MCF 10A (cell line): ENCODE measurements around the gene PRR33. TPM values are rescaled to one million over a fixed set of nuclear protein-coding genes. Genes with fewer than 3 reads are reported as not detected.
A peak's percentile ranks its signal among the peaks of the same experiment; 100 is the strongest.

Experiments
- BruUV-seq: library from RNA; stranded (reverse); fragments of 400-500 nt; replicated peaks from 2 replicates; lab custom pipeline; 2021; lab: Mats Ljungman, UMichigan
- CTCF ChIA-PET: fragments of 300-600 bp; sonication (Branson Sonifier 250); formaldehyde crosslinking; extraction: SDS; loops from one replicate; lab custom pipeline; 2021; ENCODE audit warnings: antibody characterized with exemption, inconsistent platforms; lab: Yijun Ruan, JAX
- POLR2A ChIA-PET: fragments of 300-600, 350-650 bp; sonication (Branson Sonifier 250); formaldehyde crosslinking; extraction: SDS; loops from one replicate; lab custom pipeline; 2020; ENCODE audit warnings: antibody characterized with exemption, inconsistent platforms; lab: Yijun Ruan, JAX
- DNase-seq: peaks from one replicate; pipeline ENCODE4 v3.0.0-alpha.2; 2018; ENCODE audit not compliant: unreplicated experiment
- H3K27ac Mint-ChIP-seq: one replicate; pipeline ENCODE4 v1.8.0; 2022; ENCODE audit warnings: mild to moderate bottlenecking, low read depth, mixed read lengths; ENCODE audit not compliant: unreplicated experiment
- H3K27me3 Mint-ChIP-seq: one replicate; pipeline ENCODE4 v1.8.0; 2022; ENCODE audit warnings: mixed read lengths; ENCODE audit not compliant: insufficient read depth, unreplicated experiment
- H3K36me3 Mint-ChIP-seq: one replicate; pipeline ENCODE4 v1.8.0; 2022; ENCODE audit warnings: mild to moderate bottlenecking, moderate library complexity, mixed read lengths; ENCODE audit not compliant: insufficient read depth, unreplicated experiment
- H3K4me1 Mint-ChIP-seq: one replicate; pipeline ENCODE4 v1.8.0; 2022; ENCODE audit warnings: mixed read lengths; ENCODE audit not compliant: insufficient read depth, unreplicated experiment
- H3K4me3 Mint-ChIP-seq: one replicate; pipeline ENCODE4 v1.8.0; 2022; ENCODE audit warnings: mild to moderate bottlenecking, moderate library complexity, mixed read lengths; ENCODE audit not compliant: unreplicated experiment
- H3K9me3 Mint-ChIP-seq: one replicate; pipeline ENCODE4 v1.8.0; 2022; ENCODE audit warnings: mixed read lengths; ENCODE audit not compliant: unreplicated experiment
- intact Hi-C: fragments of 100-400 bp; cut with micrococcal nuclease; formaldehyde crosslinking; loops from 2 replicates; pipeline ENCODE4 v1.14.1; 2022
- total RNA-seq: library from RNA; stranded (reverse); gene quantifications from 2 replicates; pipeline ENCODE4 v1.2.3, GENCODE V29; 2022
- TF ChIP-seq, protein P1 (sequence below): fragments of 200-600 bp; IDR thresholded peaks from one replicate; pipeline ENCODE4 v1.8.0; 2022; ENCODE audit warnings: antibody characterized with exemption, mild to moderate bottlenecking; ENCODE audit not compliant: unreplicated experiment

Gene PRR33
- total RNA-seq, 1 experiment from 2014 or later: not detected

DNA sequence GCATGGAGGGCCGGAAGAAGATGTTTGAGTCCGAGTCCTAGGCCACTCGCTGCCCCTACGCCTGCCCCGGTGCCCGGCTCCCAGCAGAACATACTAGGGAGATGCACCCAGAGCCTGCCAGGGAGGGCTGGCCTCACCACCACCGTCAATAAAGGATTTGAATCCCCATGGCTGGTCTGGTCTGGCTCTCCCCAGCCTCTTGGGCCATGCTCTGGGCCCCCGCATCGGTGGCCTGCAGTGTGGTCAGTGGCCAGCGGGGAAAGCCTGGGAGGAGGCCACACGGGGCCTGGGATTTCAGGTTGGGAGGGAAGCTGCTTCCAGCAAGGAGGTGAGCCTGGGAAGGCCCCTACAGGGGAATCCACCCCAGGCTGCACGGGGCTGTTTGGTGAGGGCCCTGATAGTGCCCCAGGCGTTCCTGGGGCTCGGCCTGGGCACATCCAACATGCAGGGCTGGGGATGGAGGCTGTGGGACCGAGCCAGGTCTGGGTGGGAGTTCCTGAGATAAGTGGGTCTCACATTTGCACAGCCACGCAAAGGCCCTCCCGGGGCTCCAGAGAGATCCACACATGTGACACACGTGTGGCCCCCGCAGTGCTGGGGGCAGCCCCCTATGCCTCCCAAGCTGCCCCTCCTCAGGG, 50.1 kb downstream of the PRR33 start:
- peaks cover 30% of the 10 kb centered on the region for H3K4me1 Mint-ChIP-seq
- intact Hi-C loops: no loop called here
- no peaks in the 10 kb centered on the region for H3K9me3 Mint-ChIP-seq
- POLR2A ChIA-PET: interaction anchor here (0.6 to 1.0 kb wide), 3 partner anchors 12 to 124 kb away, joined by 3 read pairs; partner anchors contain the start of gene IFITM10
- H3K27ac Mint-ChIP-seq: no peak overlapping the region
- TF ChIP-seq, protein P1, sequence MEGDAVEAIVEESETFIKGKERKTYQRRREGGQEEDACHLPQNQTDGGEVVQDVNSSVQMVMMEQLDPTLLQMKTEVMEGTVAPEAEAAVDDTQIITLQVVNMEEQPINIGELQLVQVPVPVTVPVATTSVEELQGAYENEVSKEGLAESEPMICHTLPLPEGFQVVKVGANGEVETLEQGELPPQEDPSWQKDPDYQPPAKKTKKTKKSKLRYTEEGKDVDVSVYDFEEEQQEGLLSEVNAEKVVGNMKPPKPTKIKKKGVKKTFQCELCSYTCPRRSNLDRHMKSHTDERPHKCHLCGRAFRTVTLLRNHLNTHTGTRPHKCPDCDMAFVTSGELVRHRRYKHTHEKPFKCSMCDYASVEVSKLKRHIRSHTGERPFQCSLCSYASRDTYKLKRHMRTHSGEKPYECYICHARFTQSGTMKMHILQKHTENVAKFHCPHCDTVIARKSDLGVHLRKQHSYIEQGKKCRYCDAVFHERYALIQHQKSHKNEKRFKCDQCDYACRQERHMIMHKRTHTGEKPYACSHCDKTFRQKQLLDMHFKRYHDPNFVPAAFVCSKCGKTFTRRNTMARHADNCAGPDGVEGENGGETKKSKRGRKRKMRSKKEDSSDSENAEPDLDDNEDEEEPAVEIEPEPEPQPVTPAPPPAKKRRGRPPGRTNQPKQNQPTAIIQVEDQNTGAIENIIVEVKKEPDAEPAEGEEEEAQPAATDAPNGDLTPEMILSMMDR: no peak
- H3K27me3 Mint-ChIP-seq: no peaks in the 10 kb centered on the region
- H3K36me3 Mint-ChIP-seq: peaks cover 40% of the 10 kb centered on the region
- CTCF ChIA-PET: interaction anchor here (0.7 to 0.9 kb wide), 2 partner anchors 9 to 148 kb away, joined by 3 read pairs; no protein-coding TSS in a partner anchor
- H3K4me3 Mint-ChIP-seq: no peak overlapping the region
- no peak for DNase-seq
- no TSS peak for BruUV-seq

DNA sequence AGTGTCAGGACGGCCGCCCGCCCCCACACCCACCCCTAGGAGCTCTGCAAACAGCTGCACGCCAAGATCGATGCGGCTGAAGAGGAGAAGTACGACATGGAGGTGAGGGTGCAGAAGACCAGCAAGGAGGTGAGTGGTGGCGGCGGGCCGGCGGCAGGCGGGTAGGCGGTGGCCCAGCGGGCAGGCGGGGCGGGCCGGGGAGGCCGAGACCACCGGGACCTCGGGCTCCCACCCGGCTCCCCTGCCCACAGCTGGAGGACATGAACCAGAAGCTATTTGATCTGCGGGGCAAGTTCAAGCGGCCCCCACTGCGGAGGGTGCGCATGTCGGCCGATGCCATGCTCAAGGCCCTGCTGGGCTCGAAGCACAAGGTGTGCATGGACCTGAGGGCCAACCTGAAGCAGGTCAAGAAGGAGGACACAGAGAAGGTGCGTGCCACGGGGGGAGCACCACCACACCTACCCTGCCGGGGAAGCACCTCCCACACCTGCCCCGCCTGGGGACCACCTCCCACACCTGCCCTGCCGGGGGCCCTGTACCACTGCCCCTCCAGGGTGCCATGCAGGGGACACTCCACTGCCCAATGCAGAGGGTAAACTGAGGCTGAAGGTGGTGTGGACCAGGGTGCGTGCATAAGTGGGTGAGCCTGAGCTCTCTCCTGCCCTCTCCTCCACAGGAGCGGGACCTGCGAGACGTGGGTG, 50.8 kb downstream of the PRR33 start:
- Mint-ChIP-seq H3K4me1 (peaks cover 30% of the 10 kb centered on the region), H3K27ac (no peak overlapping the region), H3K4me3 (no peak overlapping the region), H3K9me3 (no peaks in the 10 kb centered on the region), H3K27me3 (no peaks in the 10 kb centered on the region), H3K36me3 (peaks cover 47% of the 10 kb centered on the region)
- DNase-seq: no peak
- CTCF ChIA-PET: interaction anchor here (0.8 kb wide), 1 partner anchor 311 kb away, joined by 3 read pairs; no protein-coding TSS in a partner anchor
- POLR2A ChIA-PET: interaction anchor here (0.8 to 1.0 kb wide), 3 partner anchors 11 to 90 kb away, joined by 3 read pairs; partner anchors contain the start of gene IFITM10
- intact Hi-C loops: no loop called here
- TF ChIP-seq, protein P1: no peak
- no TSS peak for BruUV-seq

DNA sequence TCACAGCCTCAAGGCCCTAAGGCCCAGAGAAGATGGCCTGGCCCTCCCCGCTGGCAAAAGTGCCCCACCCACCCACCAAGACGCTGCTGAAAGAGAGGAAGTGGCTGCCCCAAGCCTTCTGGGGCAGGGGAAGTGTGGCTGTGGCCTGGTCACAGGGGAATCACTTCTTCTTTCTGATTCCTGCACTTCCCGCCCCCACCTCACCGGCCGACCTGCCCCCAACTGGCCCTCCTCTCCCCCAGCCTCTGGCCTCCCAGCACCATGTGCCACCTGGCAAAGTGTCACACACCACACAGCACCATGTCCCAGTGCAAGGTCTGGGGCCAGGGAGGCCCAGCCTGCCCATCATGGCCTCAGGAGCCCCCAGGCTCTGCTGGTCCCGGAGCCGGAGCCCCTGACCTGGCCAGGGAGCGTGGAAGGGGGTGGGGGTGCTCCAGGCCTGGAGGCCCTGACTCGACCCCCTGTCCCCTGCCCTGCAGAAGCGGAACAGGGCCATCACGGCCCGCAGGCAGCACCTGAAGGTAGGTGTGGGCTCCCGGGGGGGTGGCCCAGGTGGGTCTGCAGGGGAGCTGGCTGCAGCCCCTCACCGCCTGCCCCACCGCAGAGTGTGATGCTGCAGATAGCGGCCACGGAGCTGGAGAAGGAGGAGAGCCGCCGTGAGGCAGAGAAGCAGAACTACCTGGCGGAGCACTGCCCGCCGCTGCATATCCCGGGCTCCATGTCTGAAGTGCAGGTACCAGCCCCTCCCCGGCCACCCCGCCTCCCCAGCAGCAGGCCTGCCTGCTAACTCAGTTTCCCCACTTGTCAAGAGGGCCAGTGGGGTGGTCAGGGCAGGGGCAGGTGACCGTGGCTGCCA, 51.5 kb downstream of the PRR33 start:
- Mint-ChIP-seq H3K9me3 (no peaks in the 10 kb centered on the region), H3K27ac (no peak overlapping the region), H3K36me3 (peaks cover 55% of the 10 kb centered on the region), H3K4me3 (peak overlapping the region; percentile 21), H3K4me1 (peaks cover 28% of the 10 kb centered on the region), H3K27me3 (no peaks in the 10 kb centered on the region)
- BruUV-seq: no TSS peak
- TF ChIP-seq, protein P1: no peak
- intact Hi-C loops: loop anchor here (5.0 to 10.0 kb wide), 2 partner anchors 37 to 285 kb away; no protein-coding TSS in a partner anchor
- DNase-seq: no peak
- POLR2A ChIA-PET: interaction anchor here (0.8 kb wide), 1 partner anchor 78 kb away, joined by 3 read pairs; no protein-coding TSS in a partner anchor
- CTCF ChIA-PET: interaction anchor here (0.8 kb wide), 1 partner anchor 312 kb away, joined by 3 read pairs; no protein-coding TSS in a partner anchor
